Gastrocnemius medialis (tissue), 4 donors: ENCODE data around the gene SPNS2. TPM values are rescaled to one million over a fixed set of nuclear protein-coding genes. Genes with fewer than 3 reads are reported as not detected.

Experiments used
- ATAC-seq, 2 donors: fragments of 150-250 bp; one replicate each; pipeline ENCODE4 v1.9.1; 2016
- DNase-seq, 2 donors: peaks; one replicate each; pipeline ENCODE4 v3.0.0-alpha.2; 2019
- H3K27ac ChIP-seq, 4 donors: fragments of 200-600 bp; sonication (generic); 1 replicate in 1 of 4; 2 replicates in 3 of 4; pipeline ENCODE4 v1.5.1; 2016 to 2018; ENCODE audit warnings: mild to moderate bottlenecking in 2 of 4, moderate library complexity in 1 of 4
- H3K27me3 ChIP-seq, 3 donors: fragments of 200-600 bp; sonication (generic) in 2 of 3; 1 replicate in 1 of 3; 2 replicates in 2 of 3; pipeline versions ENCODE4 v1.5.1 to v1.6.0; 2016 to 2019; ENCODE audit warnings: mild to moderate bottlenecking in 1 of 3, moderate library complexity in 1 of 3
- H3K36me3 ChIP-seq, 2 donors: fragments of 200-600 bp; sonication (generic) in 1 of 2; one replicate each; pipeline ENCODE4 v1.5.1; 2017 to 2018
- H3K4me1 ChIP-seq, 2 donors: fragments of 200-600 bp; sonication (generic) in 1 of 2; one replicate each; pipeline ENCODE4 v1.5.1; 2016 to 2017; ENCODE audit warnings: mild to moderate bottlenecking in 2 of 2
- H3K4me3 ChIP-seq, 4 donors: fragments of 200-600 bp; sonication (generic) in 3 of 4; 1 replicate in 1 of 4; 2 replicates in 3 of 4; pipeline ENCODE4 v1.5.1; 2016 to 2019; ENCODE audit warnings: mild to moderate bottlenecking in 2 of 4
- H3K9me3 ChIP-seq, 3 donors: fragments of 200-600 bp; sonication (generic) in 2 of 3; 1 replicate in 1 of 3; 2 replicates in 2 of 3; pipeline ENCODE4 v1.5.1; 2016 to 2019
- CTCF ChIP-seq, 5 experiments: fragments of 450-650 bp in 3 of 5; fragments of 200-600 bp in 2 of 5; sonication (generic) in 2 of 5; IDR thresholded peaks in 4 of 5; conservative IDR thresholded peaks in 1 of 5; 1 replicate in 4 of 5; 2 replicates in 1 of 5; pipeline ENCODE4 v1.5.1; 2016 to 2019; ENCODE audit warnings: antibody characterized with exemption in 5 of 5, mild to moderate bottlenecking in 3 of 5, moderate library complexity in 3 of 5
- POLR2A ChIP-seq, 2 donors: fragments of 450-650 bp; IDR thresholded peaks; one replicate each; pipeline ENCODE4 v1.6.1; 2017; ENCODE audit warnings: antibody characterized with exemption in 2 of 2, mild to moderate bottlenecking in 2 of 2, moderate library complexity in 2 of 2
- in situ Hi-C, 4 donors: fragments of 200-750 bp; cut with MboI; loops; one replicate each; pipeline versions ENCODE4 v1.15.0 to v1.8.0; 2017; ENCODE audit warnings: low sequenced_read_pairs in 4 of 4
- intact Hi-C: fragments of 100-400 bp; cut with DNase I; formaldehyde crosslinking; loops from one replicate; pipeline ENCODE4 v1.15.1; 2023; ENCODE audit warnings: low total_unique reads
- total RNA-seq, 4 donors: library from RNA; depleted of rRNA; stranded (reverse); fragments of >200 nt; gene quantifications; one replicate each; pipeline versions ENCODE4 v1.1.0 to v1.2.3, GENCODE V29; 2016

Gene SPNS2
- total RNA-seq, 4 donors from 2014 or later, result 2.7 to 6.2 (median 4.2) TPM

DNA sequence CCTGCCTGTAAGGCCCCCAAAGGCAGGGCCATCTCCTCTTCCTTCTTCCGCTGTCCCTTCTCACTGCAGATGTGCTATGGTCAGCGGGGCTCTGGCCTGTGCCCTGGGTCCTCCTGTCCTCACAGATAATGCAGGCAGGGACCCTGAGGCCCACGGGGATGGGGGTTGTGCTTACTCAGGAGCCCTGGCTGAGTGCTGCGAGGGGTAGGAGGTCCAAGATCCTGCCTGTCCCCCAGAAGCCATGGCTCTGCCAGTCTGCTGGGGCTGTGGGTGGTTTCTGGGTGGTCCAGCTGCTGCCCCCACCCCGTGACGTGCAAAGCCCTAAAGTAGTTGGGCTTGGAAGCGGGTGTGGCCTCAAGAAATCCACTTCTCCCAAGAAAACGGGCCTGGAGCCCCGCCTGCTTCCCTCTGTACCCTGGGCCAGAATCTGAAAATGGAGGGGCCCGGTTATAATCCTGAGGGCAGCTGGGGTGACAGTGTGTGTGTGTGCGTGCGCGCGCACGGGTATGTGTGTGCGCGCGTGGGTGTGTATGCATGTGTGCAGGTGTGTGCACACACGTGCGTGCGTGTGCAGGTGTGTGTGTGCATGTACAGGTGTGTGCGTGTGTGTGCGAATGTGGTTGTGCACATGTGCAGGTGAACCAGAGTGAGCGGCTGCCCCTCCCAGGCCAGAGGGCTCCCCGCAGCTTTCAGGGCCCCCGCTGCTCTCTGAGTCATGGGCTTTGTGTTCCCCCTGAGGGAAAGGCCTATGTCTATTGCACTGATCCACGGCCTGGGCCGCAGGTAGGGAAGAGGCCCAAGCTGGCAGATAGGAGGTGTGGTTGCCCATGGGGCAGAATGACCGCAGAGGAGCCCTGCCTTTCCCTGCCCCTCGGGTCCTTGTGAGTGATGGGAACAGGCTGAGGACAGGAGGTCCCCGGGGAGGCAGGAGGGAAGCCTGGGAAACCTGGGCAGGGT lies 13.8 kb downstream of the SPNS2 start:
- ATAC-seq, result no peak
- H3K4me3 ChIP-seq, result no peak overlapping the region
- no peaks in the 10 kb centered on the region for H3K36me3 ChIP-seq
- H3K9me3 ChIP-seq, result no peaks in the 10 kb centered on the region
- DNase-seq, result no peak
- H3K4me1 ChIP-seq, result peaks cover 5 to 16% of the 10 kb centered on the region in 2 donors
- in situ Hi-C loops (no loop called here), intact Hi-C loops (no loop called here)
- TF ChIP-seq CTCF (IDR thresholded peaks at IDR 0.05 in 4 of 5, conservative IDR thresholded peaks at IDR 0.05 in 1 of 5) (no peak), POLR2A (IDR thresholded peaks at IDR 0.05) (no peak)
- peak overlapping the region in 1 of 4 donors; percentile 61 for H3K27ac ChIP-seq
- H3K27me3 ChIP-seq, result no peaks in the 10 kb centered on the region

- intact Hi-C loops, result no loop called here
- no peak for DNase-seq
- TF ChIP-seq POLR2A (IDR thresholded peaks at IDR 0.05) (no peak), CTCF (IDR thresholded peaks at IDR 0.05 in 4 of 5, conservative IDR thresholded peaks at IDR 0.05 in 1 of 5) (no peak)
- Histone ChIP-seq H3K27ac (peak overlapping the region in 1 of 4 donors; percentile 1), H3K4me3 (no peak overlapping the region), H3K27me3 (no peaks in the 10 kb centered on the region), H3K4me1 (peaks cover 5 to 10% of the 10 kb centered on the region in 2 donors), H3K9me3 (no peaks in the 10 kb centered on the region), H3K36me3 (no peaks in the 10 kb centered on the region)
- in situ Hi-C loops, result no loop called here
- ATAC-seq, result no peak
Measured at GRCh38 chr17:4513113-4514032, 14.7 kb downstream of the SPNS2 start.

DNA sequence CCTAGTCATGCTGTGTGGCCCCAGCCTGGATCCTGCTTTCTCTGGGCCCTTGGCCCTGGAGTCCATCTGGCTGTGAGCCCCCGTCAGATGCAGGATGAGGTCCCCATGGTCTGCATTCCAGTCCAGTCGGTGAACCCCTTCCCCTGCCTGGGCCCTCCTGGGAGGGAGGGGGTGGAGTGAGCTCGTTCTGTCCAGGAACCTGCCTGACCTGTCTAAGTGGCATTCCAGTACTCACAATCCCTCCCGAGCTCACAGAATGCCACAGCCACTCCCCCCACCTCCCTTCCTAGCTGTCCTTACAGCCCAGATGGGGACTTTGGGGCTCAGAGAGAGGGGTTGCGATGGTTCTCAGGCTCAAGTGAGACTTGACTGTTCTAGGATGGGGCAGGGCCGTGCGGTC lies 15.5 kb downstream of the SPNS2 start:
- in situ Hi-C loops (no loop called here), intact Hi-C loops (no loop called here)
- ATAC-seq (no peak), DNase-seq (no peak)
- TF ChIP-seq POLR2A (IDR thresholded peaks at IDR 0.05), result no peak
- TF ChIP-seq CTCF (IDR thresholded peaks at IDR 0.05 in 4 of 5, conservative IDR thresholded peaks at IDR 0.05 in 1 of 5), result no peak
- peaks cover 5 to 7% of the 10 kb centered on the region in 2 donors for H3K4me1 ChIP-seq
- peak overlapping the region in 1 of 4 donors; percentile 7 for H3K27ac ChIP-seq
- no peaks in the 10 kb centered on the region for H3K27me3 ChIP-seq
- H3K36me3 ChIP-seq, result no peaks in the 10 kb centered on the region
- H3K9me3 ChIP-seq, result no peaks in the 10 kb centered on the region
- no peak overlapping the region for H3K4me3 ChIP-seq

DNA sequence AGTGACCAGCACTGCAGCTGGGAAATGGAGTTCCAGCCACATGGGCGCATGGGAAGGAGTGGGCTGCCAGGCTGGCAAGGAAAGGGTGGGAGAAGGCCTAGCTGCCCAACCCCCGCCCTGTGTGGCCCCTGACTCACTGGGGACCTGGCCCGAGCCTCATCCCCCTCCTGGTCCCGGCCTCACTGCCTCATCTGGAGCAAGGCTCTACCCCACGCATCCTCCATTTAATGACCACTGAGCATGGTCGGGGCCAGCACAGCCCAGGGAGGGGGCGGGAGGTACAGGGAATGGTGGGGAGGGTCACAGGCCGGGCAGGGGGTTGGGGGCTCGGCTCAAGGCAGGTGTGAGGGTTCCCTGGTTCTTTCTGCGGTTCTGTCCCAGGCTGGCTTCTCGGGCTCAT lies 16.1 kb downstream of the SPNS2 start:
- ATAC-seq (no peak), DNase-seq (no peak)
- in situ Hi-C loops (no loop called here), intact Hi-C loops (no loop called here)
- Histone ChIP-seq H3K36me3 (no peaks in the 10 kb centered on the region), H3K9me3 (no peaks in the 10 kb centered on the region), H3K4me3 (no peak overlapping the region), H3K27me3 (no peaks in the 10 kb centered on the region), H3K27ac (peak overlapping the region in 1 of 4 donors; percentile 7), H3K4me1 (peaks cover 2 to 5% of the 10 kb centered on the region in 2 donors)
- TF ChIP-seq CTCF (IDR thresholded peaks at IDR 0.05 in 4 of 5, conservative IDR thresholded peaks at IDR 0.05 in 1 of 5) (no peak), POLR2A (IDR thresholded peaks at IDR 0.05) (no peak)
